GM08714 (cell line): ENCODE measurements around the gene C1QTNF12.

ENCODE experiments used
- H3K4me3 ChIP-seq: fragments of 200-500 bp; sonication (Bioruptor generic); 2 replicates; pipeline ENCODE4 v1.5.1; 2014; ENCODE audit warnings: mild to moderate bottlenecking, low read length, inconsistent platforms
- ZNF274 ChIP-seq: IDR thresholded peaks from 2 replicates; pipeline ENCODE4 v1.6.1; 2012; ENCODE audit warnings: mild to moderate bottlenecking, low read depth, low read length

C1QTNF12 gene

GRCh38 chr1:1226566-1227362 lies 19.8 kb downstream of the C1QTNF12 start:
- TF ChIP-seq ZNF274, result no peak
- no peak overlapping the region for H3K4me3 ChIP-seq

- H3K4me3 ChIP-seq, result no peak overlapping the region
- TF ChIP-seq ZNF274, result no peak
These were observed 20.6 kb downstream of the C1QTNF12 start for GRCh38 chr1:1225913-1226312.

- TF ChIP-seq ZNF274, result no peak
- no peak overlapping the region for H3K4me3 ChIP-seq
These were observed 21.2 kb downstream of the C1QTNF12 start for GRCh38 chr1:1225238-1225845.

GRCh38 chr1:1223891-1224290 lies 22.6 kb downstream of the C1QTNF12 start:
- no peak overlapping the region for H3K4me3 ChIP-seq
- TF ChIP-seq ZNF274, result no peak

GRCh38 chr1:1223321-1223720 lies 23.2 kb downstream of the C1QTNF12 start:
- no peak overlapping the region for H3K4me3 ChIP-seq
- TF ChIP-seq ZNF274, result no peak

GRCh38 chr1:1222575-1223225 lies 23.8 kb downstream of the C1QTNF12 start:
- no peak overlapping the region for H3K4me3 ChIP-seq
- TF ChIP-seq ZNF274, result no peak

- TF ChIP-seq ZNF274, result no peak
- no peak overlapping the region for H3K4me3 ChIP-seq
These were observed 24.5 kb downstream of the C1QTNF12 start for GRCh38 chr1:1221887-1222574.

- TF ChIP-seq ZNF274, result no peak
- H3K4me3 ChIP-seq, result no peak overlapping the region
These were observed 26.3 kb downstream of the C1QTNF12 start for GRCh38 chr1:1220197-1220596.

- no peak overlapping the region for H3K4me3 ChIP-seq
- TF ChIP-seq ZNF274, result no peak
These were observed 27.2 kb downstream of the C1QTNF12 start for GRCh38 chr1:1219341-1219740.

GRCh38 chr1:1218524-1219200 lies 27.9 kb downstream of the C1QTNF12 start:
- TF ChIP-seq ZNF274, result no peak
- H3K4me3 ChIP-seq, result no peak overlapping the region

- no peak for TF ChIP-seq ZNF274
- no peak overlapping the region for H3K4me3 ChIP-seq
These were observed 28.6 kb downstream of the C1QTNF12 start for GRCh38 chr1:1217621-1218523.

- no peak for TF ChIP-seq ZNF274
- no peak overlapping the region for H3K4me3 ChIP-seq
These were observed 29.5 kb downstream of the C1QTNF12 start for GRCh38 chr1:1216770-1217620.
